NCI-H2107 treated with DMSO at 0.1 percent for 48 hours (cell line): Measurements from ENCODE around the gene PDGFC.

Experiments used
- DNase-seq: peaks from one replicate; lab custom pipeline; 2025; ENCODE audit not compliant: unreplicated experiment; lab: John Stamatoyannopoulos, UW

The PDGFC gene

DNA sequence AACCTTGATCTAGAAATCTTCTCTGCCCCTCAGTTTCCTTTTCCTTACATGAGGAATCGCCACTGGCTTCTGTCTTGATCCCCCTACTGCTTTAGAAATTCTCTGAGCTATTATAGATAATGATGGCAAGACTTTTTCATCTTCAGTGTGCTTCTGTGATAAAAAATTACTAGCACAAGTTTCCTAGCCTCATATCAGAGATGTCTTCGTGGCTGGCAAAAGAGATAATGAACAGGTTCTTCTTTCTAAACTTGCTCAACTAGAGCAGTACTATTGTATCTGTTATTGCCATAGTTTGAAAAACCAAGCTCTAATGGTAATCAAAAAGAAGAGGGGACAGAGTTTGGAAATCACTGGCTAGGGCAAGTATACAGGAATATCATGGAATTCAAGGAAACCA lies 4.1 kb upstream of the PDGFC start:
- DNase-seq: no peak

DNA sequence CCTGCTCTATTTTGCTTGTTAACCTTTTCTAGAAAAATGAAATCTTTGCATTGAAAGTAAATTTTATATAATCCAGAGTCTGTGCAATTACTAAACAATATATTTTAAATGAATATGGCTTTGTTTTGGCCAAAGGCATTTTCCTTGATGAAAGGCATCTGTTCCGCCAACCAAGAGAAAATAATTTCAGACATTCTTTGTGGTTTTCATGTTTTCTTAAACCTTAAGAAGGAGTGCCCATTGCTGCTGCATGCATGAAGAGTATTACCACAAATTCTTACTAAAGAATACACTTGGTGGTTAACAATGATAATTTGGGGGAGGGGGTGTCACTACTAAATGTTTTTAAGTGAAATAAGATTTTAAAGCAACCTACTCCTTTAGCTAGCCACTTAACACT lies 2.7 kb upstream of the PDGFC start:
- DNase-seq: no peak

DNA sequence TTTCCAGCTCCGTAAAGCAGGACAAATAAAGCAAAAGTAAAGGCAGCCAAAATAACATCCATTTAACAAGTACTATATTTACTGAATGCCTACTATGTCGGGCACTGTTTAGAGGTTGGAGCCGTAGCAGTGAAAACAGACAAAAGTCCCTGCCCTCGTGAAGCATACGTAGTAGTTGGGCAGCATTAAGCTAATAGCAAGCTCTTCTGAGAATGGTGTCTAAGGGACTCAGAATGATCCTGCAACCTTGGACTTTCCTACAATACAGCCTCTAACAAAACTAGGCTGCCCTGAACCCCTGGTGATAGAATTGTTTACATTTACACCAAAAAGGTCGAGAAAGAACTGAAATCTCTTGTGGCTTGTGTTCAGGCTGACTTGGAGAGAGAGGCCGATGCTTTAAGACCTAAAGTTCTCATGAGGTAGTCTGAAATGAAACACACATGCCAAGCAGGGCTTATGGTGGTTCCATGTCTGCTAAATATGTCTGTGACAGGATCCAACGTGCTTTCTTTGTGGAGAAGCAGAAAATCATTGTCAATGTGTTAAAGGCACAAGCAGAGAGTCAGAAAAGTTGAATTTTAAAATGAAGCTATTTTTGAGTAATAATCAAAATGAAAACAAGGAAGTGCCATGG lies 898 bp upstream of the PDGFC start:
- DNase-seq: no peak

DNA sequence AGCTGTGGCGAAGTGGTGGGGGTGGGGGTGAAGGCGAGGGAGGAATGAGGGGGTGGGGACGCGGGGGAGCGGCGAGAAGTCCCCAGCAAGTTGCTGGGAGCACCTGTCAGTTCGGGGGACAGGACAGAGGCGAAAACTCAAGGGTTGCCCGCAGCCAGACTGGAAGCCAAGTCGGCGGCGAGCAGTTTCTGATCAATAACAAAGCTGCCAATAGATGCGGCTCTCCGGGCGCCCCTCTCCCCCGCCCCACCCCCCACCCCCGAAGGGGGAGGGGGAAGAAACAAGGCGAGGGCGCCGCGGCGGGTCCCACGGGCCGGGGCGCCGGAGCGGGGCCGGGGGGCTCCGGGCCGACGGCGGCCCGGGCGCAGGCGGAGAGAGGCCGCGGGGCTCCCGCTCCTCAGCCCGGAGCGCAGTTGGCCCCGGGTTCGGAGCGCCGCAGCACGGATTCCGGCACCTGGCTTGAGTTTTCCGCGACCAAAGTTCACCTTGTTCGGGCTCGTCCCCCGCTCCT lies 379 bp downstream of the PDGFC start:
- no peak for DNase-seq

DNA sequence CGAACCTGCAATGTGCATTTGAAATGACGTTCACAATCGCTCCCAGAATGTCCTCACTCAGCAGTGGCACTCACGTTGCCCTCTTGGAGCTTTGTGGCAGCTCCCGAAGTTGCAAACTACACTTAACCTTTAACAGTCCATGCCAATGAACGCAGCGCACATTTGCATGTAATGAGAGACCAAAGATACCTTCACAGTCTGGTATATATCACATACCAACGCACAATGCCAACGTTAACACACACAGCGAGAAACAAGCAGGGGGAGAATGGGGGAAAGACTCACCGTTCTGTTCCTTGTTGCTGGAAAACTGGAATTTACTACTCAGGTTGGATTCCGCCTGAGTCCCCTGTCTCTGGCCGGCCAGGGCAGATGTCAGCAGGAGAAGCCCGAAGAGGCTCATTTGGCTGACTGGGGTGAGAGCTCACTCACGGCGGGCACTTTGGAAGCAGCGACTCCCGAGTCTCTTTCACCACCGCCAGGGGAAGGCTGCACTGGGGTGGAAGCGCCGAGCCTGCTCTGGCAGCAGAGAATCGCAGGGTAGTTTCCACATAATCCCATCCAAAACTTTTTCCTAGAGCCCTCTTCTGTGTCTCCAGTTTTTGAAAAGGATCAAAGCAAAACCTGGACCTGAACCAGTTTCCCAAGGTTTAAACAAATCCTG lies 966 bp downstream of the PDGFC start:
- no peak for DNase-seq

DNA sequence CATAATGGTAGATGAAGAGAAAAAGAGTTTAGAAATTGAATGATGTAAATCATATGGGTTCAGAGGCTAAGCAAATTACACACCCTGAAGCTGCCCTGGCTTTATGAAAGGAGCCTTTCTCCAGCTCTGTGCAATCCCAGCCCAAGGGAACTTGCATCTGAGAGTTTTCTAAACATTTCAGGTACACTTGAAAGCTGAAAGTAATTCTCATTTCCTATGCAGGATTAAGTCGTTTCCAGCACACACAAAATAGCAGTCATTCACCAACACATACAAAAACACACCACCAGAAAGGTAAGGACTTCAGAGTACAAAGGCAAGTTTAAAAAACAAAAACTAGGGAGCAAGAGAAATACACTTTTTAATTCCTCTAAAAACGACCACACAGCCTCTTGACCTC lies 1.7 kb downstream of the PDGFC start:
- no peak for DNase-seq

DNA sequence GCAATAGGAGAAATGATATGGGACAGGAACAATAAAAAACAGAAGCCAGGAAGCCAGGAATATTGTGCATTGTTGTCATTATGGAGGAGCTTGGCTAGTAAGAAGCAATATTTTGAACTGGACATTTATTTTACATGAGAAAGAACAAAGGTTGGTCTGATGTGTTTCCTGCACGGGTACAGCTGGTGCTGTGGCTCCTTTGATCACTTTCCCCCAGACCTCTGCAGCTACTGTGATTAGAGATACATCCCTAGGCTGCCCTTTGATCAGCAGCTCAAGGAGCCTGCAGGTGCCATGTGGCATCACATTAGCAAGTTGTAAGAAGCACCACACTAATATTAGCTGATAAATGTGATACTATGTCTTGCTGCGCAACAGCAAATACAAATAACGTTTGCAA lies 2.5 kb downstream of the PDGFC start:
- no peak for DNase-seq

DNA sequence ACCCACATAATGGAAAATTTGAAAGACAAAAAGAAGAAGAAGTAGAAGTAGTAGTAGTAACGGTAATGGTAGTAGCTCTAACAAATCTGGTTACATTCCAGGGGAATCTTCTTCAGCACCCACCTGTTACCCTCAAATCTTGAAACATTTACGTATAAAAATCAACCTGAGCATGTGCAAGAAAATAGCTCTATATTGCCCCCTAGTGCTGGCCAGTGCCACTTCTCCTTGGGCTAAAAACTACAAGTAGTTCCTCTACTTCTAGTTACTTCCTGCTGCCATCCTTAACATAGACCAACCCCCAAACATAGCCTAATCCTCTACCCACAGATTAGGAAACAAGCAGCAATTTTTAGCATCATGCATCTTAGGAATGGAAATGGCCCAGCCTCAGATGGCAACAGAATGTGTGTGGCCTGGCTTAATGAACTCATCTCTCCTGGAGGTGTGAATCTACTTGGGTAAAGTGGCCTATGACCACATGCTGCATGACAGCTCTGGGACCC lies 3.1 kb downstream of the PDGFC start:
- peak; percentile 30 for DNase-seq

DNA sequence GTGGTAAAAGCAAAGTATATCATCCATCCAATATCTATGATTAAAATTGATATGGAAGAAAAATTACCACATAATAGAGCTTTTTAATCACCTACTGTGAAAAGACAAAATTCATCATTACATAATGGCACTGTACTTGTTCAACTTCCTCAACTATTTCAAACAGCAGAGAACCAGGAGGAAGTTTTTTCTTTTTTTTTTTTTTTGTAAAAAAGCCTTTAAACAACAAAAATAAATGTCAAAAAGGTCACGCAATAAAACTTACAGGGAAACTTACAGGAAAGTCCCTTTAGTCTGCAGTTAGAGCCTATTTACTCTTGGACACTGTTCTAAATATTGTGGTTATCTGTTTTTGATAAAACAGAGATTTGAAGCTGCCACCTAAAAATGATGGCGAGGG lies 4.8 kb downstream of the PDGFC start:
- DNase-seq: no peak

DNA sequence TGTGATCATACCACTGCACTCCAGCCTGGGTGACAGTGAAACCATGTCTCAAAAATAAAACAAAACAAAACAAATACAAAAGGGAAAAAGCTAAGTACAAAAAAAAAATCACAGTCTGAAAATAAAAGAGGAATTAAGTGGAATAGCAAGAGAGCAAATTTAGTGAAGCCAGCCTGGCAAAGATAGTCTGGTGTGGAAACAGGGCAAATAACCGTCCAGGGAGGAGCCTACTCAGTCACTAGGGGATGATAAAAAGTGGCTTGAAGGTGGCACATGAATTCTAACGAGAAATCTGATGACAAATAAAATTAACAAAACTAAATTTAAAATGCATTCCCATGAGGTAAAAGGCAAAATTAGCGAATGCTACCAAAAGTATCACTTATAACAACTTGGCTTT lies 8.2 kb downstream of the PDGFC start:
- DNase-seq: no peak

DNA sequence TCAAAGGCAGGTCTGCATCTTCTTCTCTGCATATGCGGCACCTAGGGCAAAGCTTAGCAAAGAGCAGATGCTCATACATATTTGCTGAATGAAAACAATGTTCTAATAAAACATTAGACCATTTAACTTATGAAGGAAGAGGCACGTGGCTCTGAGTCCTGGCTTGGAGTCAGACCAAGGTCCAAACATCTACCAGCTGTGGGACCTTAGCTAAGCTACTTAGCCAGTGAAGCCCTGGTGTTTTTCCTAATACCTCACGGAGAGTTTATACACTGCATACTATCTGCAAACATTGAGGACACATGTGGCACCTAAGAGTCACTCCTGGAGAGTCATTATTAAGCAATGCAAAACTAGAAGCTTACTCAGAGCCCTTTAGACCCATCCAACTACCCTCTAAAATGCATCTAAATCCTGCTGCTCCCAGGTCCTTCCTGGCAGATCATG lies 9.0 kb downstream of the PDGFC start:
- no peak for DNase-seq

DNA sequence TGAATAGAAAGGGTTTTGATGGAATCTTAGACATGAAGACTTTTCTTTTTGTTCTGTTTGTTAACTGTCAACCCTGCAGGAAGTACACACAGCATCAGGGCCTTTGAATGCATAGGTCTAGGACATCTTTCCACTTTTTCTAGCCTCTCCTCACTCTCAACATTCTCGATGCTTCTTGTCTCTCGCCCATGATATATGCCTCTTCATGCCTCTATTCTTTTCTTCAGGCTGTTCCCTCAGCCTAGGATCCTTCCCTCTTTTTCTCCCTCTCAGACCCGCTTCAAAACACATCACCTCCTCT lies 9.6 kb downstream of the PDGFC start:
- no peak for DNase-seq

DNA sequence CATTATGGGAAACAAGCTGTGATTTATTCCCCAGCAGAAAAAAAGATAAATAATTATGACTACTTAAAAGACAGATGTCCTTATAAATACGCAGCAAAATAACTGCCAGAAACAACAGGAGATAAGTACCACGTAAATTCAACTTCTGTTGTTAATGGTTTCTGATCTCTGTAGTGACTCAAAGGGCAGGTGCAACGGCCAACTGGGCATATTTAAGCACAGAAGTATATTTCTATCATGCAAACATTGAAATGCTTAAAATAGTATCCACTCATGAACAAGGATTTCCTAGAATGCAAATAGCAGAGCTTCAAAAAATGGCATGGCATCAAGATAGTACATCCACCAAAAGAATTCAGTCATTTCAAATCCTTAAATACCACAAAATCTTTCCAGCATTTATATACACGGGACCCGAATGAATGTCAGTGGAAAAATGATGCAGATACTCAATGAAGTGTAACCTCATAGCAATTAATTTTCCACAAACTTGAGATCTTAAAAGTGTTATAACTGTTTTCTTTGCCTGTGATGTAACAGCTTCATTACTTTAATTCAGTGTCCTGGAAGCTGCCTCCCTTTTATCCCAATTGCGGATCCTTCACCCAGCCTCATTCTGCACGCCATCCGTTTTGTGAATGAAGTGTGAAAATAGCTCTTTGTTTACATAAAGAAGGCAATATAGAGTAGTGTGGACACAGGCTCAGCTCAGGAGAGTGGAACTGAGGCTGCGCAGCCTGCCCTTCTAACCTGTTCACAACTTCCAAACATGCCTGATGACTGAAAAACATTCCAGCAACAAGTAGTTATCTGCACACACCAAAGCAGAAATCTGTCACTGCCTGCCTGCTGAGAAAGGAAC lies 10.2 kb downstream of the PDGFC start:
- DNase-seq: no peak

DNA sequence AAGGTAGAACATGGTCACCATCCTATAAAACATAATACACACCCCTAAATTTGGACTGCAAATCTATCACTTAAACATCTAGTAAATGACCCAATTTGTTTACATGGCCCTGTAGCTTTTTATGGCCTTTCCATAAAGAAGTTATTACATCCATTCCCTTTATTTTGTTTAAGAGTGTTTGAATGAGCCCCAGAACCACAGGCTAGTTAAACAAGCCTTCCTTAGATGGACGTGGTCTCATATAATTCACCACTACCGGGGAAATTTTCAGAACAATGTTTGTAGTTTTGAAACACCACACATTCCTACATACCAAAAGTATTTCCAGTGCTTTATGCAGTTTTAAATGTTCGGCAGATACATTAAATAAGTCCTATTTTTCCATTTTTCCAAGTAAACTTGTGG lies 12.3 kb downstream of the PDGFC start:
- no peak for DNase-seq

DNA sequence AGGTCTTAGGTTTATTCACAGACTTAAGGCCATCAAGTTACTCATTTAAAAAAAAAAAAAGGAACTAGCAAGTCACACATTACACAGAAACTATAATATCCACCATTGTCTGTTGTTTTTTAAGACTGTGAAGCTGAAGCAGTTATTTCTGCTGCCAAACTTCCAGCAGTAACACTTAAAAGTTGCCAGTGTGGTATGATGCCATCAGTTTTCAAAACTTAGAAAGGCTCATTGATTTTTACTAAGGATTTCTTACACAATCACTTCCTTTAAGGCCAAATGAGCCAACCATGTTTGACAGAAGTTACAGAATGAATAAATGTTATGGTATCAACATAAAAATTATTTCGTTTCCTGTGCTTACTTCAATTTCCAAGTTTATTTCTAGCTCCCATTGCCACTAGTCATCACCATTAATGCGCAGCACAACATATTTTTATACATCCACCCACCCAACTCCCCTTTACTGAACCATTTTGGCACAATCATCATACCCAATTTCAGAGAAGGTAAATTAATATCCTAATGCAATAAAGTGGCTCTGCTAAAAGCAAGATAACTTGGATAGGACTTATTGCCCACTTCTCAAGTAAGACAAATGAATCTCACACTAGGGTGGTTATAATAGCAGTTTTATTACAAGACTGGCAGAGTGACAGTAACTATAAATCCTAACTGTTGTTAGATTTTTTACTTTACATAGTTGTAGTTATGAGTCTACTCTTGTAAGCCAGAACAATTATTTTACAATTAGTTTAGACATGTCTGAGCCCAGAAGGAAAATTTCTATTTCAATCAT lies 13.1 kb downstream of the PDGFC start:
- no peak for DNase-seq

DNA sequence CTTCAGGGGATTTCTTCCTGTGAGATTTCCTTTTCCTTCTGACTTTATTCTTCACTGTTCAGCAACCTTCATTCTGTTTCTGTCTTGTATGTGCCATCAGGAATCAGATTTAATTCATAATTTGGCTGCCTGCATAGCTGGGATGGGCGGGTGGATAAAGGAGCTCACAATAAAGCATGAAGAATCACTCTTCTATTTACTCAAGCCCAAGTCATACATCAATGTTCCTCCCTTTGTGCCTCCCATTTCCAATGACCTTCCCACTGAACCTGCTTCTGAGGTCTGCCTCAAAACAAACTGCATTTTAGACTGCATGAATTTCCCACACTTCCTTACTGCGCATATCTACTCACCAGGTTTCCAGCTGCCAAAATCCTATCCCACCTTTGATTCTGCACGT lies 14.0 kb downstream of the PDGFC start:
- no peak for DNase-seq

DNA sequence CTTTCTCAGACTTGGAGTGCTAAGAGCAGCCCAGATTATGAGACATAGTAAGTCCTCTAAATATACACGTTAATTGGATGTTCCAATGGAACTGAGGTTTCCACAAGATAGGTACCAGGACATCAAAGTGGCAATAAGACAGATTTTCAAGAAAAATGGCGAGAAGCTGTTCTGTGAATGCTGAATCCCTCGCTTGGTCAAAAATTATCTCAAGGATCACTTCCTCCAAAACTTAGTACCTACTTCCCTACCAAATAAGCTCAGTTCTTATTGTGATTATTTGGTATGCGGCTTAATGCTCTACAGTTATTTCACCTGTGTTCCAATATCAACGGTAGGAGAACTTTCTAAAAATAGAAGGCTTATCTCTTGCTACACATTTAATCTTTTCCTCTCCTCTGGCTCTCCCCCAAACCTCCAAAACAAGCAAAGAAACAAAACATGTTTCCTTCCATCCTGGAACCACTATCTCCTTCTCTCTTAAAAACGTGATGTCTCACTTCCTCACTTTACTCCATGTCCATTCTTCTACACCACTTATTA lies 14.7 kb downstream of the PDGFC start:
- no peak for DNase-seq

DNA sequence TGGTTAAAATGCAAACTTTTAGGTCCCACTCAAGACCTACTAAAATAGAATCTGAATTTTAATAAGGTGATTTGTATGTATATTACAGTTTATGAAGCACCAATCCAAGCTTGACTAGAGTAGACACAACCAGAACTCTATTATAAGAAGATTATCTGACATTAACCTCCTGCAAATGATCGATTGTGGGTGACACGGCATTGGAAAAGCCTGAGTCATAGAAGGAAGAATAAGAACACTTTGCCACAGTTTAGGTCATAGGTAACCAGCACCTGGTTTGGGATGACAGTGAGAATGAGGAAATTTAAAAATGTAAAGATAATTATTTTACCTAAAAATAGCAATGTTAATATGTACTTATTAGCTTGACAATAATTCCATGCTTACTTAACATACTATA lies 15.2 kb downstream of the PDGFC start:
- DNase-seq: no peak

DNA sequence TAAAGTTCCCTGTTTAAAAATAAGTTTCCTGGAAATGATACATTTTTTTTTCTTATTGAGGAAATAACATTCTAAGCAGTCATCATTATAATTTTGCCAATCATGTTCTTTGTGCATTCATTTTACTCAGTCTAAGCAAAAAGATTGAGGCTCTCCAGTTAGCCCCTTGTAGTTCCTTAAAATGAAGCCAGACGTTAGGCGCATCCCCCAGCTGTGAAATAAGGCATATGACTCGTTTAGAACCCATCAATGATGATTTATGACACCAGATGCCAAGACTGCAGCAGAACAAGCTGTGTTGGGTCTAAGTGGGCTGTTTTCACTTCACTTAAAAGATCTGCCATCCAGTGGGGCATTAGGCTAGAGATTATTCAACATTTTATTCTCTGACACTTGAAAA lies 17.0 kb downstream of the PDGFC start:
- DNase-seq: no peak

DNA sequence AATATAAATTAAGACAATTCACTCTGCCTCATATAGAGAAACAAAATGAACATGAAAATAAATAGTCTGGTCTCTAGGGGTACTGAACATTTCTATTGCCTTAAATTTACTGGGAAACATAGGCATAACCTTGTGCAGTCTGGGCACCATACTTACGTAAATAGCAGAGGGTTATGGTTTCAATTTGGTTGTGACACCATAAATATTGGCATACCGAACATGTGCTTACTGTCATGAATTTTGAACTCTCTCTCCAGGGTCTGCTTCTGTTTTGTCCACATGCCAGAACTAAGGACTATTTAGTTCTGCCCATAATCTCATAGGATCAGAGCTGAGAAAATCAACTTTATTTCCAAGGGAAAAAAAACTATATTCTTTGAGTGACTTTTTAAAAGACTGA lies 17.6 kb downstream of the PDGFC start:
- DNase-seq: no peak

DNA sequence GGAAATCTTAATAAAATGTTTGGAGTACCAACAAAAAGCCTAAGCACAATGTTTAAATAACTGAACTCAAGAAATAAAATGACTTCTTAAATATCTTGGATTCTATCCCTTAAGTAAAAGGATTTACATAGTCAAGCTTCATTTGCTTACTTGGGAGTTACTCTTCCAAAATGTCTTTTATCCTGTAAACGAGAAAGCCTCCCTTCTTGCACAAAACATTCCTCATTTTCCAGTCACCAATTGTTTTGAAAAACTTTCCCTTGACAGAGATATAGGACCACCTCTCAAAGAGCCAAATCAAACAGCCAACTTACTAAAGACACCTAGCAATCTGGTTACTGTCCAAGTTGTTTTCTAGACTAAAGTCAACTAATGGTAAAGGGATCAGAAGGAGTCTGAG lies 18.6 kb downstream of the PDGFC start:
- no peak for DNase-seq
